CD4-positive, alpha-beta T cell treated with Interleukin-12 subunit alpha and Interleukin-12 subunit beta, for 1 hour (primary cell): ENCODE measurements around the gene RPL27A.
"Not testable (repeated sequence)": the region's sequence is repeated elsewhere in the genome, so short reads cannot be mapped to it uniquely, and the experiment has no call there.

Experiments
- DNase-seq: peaks from one replicate; pipeline ENCODE4 v3.0.0-alpha.2; 2020

Gene RPL27A

GRCh38 chr11:8682303-8683114, at the start of gene RPL27A, which contains the start of gene TRIM66:
TSS of gene RPL27A (plus strand) at chr11:8682792. CDS start at chr11:8682814, 22 bp downstream.
TSS of gene TRIM66 (minus strand) at chr11:8682665. CDS start at chr11:8672274, 10,391 bp downstream.
- DNase-seq: peak; percentile 99

- no peak for DNase-seq
Observed at GRCh38 chr11:8634498-8634897, 48.1 kb upstream of the RPL27A start.

DNA sequence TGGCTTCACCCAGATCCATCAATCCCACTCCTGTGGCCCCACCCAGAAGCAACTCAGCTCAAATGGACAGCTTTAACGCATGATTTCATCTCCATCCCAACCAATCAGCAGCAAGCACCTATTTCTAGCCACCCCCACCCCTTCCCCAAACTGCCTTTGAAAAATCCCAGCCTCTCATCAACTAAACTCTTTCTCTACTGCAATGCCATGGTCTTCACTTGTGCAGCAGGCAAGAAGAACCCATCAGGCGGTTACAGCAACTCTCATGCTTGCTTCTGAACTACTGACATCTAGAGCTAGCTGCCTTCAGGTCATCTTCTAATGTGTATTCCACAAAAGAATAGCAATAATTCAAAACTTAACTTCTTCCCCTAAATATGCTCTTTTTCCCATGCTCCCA, 46.5 kb upstream of the RPL27A start:
- no peak for DNase-seq

- no peak for DNase-seq
Observed at GRCh38 chr11:8638300-8638699, 44.3 kb upstream of the RPL27A start.

- no peak for DNase-seq
Observed at GRCh38 chr11:8639655-8640054, 42.9 kb upstream of the RPL27A start.

GRCh38 chr11:8640267-8640906, 42.2 kb upstream of the RPL27A start:
- no peak for DNase-seq

DNA sequence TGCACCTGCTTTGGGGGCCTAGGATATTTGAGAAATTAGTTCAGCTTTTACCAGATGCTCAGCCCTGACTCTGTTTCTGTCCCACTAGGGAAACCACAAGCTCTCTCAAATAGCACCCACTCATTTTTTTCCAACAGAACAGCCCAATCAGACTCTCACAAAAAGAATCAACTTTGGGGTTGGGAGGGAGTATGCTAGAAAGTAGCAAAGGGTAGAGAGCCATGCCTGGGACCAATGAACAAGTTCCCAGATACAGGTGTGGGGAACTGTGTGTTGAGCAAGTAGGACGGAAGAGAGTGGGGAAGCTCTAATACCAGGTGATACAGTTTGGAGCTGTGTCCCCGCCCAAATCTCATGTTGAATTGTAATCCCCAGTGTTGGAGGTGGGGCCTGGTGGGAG, 41.3 kb upstream of the RPL27A start:
- DNase-seq: no peak

- DNase-seq: no peak
Observed at GRCh38 chr11:8642196-8642841, 40.3 kb upstream of the RPL27A start.

DNA sequence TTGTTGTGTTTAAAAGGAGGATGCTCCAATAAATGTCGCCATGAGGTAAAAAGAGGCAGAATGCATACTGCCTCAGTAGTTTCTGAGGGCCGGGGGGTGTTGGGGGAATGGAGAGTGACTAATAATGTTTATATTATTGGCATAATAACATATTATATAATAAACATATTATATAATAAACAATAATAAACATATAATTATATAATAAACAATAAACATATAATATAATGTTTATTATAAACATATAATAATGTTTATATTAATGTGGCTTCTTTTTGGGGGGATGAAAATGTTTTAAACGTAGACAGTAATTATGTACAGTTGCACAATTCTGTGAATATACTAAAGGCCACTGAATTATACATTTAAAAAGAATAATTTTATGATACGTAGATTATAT, 35.7 kb upstream of the RPL27A start:
- no peak for DNase-seq

- DNase-seq: no peak
Observed at GRCh38 chr11:8649361-8649760, 33.2 kb upstream of the RPL27A start.

GRCh38 chr11:8650401-8650990, 32.1 kb upstream of the RPL27A start:
- no peak for DNase-seq

DNA sequence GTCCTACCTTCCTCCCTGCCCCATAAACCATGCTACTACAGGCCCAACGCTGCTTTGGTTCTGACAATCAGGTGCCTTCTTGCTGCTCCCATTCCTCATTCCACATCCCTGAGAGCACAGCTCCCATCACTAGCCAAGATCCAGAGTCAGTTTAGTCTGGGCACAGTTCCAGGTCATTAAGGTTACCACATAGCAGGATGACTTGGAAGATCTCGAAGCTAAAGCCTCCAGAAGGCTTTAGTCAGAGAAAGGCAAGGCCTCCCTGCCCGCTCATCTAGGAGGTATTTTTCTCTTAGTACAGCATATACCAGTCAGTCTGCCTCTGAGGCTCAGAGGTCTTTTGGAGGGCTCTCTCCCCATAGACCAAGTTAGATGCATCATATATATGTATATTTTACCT, 30.5 kb upstream of the RPL27A start:
- no peak for DNase-seq

- DNase-seq: no peak
Observed at GRCh38 chr11:8654503-8654902, 28.1 kb upstream of the RPL27A start.

GRCh38 chr11:8656291-8656690, 26.3 kb upstream of the RPL27A start:
- no peak for DNase-seq

GRCh38 chr11:8658321-8659057, 24.1 kb upstream of the RPL27A start:
- DNase-seq: no peak

GRCh38 chr11:8661001-8661795, 21.4 kb upstream of the RPL27A start:
- no peak for DNase-seq

DNA sequence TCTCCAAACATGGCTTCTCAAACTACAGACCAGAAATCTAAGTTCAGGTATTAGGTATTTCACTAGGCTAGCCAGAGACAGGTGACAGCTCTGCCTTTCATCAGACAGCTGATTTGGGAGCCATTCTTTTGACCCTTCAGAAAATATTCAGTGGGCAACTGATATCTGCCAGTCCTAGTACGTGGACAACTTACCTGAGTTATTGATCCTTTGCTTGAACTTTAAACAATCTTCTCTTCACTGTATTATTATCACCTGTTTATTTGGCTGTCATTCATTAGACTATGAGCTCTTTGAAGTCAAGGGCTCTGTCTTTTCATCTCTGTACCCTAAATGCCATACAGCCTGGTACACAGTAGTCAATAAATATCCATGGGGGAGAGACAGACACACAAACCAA, 17.4 kb upstream of the RPL27A start:
- DNase-seq: no peak

DNA sequence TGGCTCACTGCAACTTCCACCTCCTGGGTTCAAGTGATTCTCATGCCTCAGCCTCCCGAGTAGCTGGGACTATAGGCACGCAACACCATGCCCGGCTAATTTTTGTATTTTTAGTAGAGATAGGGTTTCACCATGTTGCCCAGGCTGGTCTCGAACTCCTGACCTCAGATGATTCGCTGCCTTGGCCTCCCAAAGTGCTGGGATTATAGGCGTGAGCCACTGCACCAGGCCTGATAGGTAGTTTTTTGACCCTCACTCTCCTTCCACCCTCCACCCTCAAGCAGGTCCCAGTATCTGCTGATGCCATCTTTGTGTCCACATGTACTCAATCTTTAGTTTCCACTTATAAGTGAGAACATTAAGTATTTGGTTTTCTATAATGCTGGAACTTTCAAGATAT, 12.5 kb upstream of the RPL27A start:
- not testable (repeated sequence) for DNase-seq

GRCh38 chr11:8671193-8671612, 11.4 kb upstream of the RPL27A start:
- DNase-seq: no peak

DNA sequence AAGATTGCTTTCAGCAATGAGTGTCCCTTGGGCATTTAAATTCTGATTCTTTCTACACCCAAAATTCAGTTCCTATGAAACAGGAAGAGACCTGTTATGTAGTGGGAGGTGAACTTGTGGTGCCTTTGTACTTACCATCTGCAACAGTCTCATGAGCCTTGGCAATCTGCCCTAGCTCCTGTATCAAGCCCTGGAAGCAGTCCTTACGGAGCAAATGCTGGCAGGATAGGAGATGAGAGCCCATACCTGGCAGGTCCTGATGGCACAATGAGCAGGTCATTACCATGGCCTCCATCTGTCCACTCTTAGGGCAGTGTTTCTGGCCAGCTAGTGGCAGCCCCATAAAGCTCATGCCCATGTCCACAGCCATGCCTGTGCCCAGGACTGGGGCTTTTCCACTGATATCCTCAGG, 10.9 kb upstream of the RPL27A start:
- no peak for DNase-seq

- no peak for DNase-seq
Observed at GRCh38 chr11:8672346-8672745, 10.2 kb upstream of the RPL27A start.

DNA sequence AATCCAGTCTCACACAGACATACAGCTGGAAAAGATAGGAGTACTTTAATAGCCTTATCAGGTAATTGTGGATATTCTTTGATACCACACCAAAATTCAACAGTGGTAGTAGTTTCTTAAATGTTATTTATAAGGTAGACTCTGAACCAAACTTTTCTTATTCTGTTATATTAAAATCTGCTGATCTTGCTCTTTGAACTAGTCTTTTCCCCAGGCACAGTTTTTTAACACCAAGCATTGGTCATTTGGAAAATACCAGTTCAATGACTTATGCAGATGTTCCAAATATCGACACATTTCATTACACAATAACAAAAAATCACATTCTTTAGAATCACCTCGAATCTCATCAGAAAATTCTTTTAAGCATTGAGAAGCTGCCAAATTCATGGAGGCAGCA, 7.7 kb upstream of the RPL27A start:
- DNase-seq: no peak
